ENCODE data around the gene LY86.

LY86 gene

DNA sequence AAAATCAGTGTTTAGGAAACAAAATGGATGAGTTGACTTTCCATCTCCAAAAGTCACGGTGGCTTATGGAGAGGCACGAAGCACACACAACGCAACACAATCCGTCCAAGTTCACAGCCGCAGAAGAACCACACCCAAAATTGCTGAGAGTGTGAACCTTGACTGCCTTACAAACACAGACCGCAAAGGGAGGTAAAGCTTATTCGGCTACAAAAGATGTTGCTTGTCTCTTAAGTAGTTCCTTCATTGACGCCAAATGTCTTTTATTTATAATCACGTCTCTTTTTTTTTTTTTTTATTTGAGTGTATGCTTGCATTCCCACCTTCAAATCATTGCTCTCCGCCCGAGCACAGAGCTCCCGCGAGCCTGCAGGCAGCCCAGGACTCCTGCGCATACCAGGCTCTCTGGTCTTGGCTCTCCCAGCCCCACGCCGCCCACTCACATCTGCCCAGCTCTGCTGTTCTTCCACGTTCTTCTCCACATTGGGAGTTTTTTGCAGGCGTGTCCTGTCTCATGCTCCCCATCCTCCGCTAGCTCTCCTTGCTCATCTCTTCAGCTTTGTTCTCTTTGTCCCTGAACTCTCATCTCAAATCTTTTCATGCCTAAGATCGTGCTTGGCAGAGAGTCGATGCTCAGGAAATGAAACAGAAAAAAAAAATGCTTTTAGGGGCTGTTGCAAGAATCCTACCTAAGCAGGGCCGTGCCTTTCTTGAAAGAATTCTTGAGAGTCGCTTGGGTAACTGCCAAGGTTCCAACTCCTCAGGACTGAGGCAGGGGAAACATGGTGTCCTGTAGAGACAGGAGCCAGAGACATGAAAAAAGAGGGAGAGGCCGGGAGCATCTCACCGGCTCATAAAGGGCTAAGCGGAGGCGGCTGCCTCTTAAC is 25.8 kb downstream of the LY86 start:
- no peak overlapping the region for H3K4me3 ChIP-seq (ENCODE audit: low read length)
- no peak for TF ChIP-seq ZNF274 (IDR thresholded peaks at IDR 0.05; ENCODE audit: low read depth, low read length)

DNA sequence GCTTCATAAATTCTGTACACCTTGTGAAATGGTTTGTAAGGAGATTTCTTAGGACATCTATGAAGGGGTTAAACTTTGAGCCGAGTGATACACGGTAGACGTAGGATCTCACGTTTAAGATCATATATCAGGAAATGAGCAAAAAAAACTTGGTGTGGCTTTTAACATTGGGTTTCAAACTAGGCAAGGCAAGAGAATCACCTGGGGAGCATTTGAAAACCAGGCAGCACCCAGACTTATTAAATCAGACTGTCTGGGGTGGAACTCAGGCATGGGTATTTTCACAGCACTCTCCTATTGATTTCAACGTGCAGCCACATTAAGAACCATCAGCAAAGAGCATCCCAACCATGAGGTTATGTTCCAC is 26.4 kb downstream of the LY86 start:
- no peak for TF ChIP-seq ZNF274 (IDR thresholded peaks at IDR 0.05; ENCODE audit: low read depth, low read length)

DNA sequence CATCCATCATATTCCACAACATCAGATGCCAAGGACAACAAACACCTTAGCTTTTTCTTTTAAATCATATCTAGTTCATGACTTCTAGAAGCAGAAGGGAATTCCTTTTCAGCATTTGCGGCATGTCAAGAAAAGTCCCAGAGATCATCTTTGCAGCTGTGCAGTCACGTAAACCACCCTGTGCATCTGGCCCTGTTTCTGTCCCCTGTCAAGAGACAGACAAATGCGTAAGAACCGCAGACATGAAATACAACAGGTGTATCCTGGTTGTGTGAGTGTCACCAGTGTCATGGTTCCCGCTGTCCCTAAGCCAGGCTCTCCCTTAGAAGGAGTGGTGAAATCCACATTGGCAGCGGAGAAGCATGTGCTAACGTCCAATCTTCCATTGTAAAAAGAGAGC is 28.1 kb downstream of the LY86 start:
- no peak overlapping the region for H3K4me3 ChIP-seq (ENCODE audit: low read length)
- TF ChIP-seq ZNF274 (IDR thresholded peaks at IDR 0.05; ENCODE audit: low read depth, low read length) = no peak

More for the DNA sequence above, 26.4 kb downstream of the LY86 start:
- no peak overlapping the region for H3K4me3 ChIP-seq (ENCODE audit: low read length)

DNA sequence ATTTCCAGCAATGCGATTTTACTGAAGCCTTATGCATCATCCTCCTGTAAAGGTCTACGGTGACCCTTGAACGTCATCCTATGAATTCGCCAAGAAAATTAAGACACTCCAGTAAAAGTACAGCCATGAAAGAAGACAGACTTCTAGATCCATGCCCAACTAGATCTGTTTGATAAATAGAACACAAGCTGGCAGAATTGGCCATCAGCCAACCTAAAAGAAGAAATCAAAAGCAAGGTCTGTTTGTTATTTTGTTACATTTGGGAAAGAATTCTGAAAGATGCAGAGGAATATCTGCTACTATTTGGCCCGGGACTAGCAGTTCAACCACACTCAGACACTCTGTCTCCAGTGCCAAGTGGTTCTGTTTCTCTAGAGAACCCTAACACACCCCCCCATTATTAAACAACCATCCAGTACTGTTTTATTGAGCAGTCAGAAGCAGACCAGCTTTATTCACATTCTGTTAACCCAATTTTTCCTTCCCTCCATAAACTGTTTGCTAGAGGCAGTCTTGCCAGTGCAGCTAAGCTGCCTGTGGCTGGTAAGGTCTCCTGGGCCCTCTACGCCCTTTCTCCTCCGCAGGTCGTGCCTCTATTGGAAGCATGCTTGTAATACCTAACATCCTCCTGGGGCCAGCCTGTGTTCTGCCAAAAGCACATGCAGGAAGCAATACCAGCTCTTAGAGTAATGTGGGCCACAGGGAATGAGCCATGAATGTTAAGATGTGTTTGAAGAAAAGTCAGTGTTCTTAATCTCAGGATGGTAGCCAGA is 30.7 kb downstream of the LY86 start:
- TF ChIP-seq ZNF274 (IDR thresholded peaks at IDR 0.05; ENCODE audit: low read depth, low read length) = no peak
- no peak overlapping the region for H3K4me3 ChIP-seq (ENCODE audit: low read length)

DNA sequence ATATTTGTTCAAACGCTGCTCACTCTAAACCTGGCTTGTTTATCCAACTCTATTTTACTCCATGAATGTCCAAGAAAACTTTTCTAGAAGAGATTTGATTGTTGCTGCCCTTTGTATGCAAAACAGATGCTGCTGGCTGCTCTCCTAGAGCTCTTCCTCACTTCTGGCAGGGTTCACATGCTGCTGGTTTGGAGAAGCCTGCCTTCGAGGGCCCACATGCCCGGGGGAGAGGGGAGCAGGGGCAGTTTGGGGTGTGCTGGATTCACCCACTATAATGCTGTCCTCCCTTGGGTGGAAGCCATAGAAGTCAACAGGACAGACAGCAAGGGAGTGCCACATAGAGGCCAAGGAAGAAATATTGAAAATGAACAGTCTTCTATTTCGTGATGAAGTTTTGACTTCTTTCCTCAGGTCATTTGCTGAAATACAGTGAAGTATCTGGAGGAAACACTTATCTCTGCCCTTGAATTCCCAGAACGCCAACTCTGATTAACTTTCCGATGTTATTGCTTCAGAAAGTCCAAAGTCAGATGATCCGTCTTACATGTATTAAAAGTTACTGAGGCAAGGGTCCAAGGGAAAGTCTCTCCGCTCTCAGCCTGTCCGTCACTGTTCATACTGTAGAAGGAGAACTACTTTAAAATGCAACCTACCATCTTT is 32.4 kb downstream of the LY86 start:
- no peak overlapping the region for H3K4me3 ChIP-seq (ENCODE audit: low read length)
- TF ChIP-seq ZNF274 (IDR thresholded peaks at IDR 0.05; ENCODE audit: low read depth, low read length) = no peak

DNA sequence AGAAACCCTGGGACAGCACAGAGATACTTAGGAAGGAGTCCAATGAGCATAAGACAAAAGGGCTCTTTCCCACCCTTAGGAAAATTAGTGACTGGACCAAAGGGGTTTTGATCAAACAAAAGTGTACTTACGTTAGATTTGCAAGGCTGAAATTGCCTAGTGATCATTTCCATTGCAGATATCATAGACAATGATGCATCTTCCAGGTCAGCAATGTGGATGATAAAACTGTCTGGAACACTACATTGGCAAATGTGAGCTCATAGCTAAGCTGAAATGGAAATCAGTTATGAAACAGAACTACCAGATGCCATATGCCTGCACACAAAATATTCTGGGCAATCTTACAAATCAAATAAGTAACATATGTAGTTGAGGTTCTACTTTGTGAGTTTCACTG is 34.0 kb downstream of the LY86 start:
- no peak for TF ChIP-seq ZNF274 (IDR thresholded peaks at IDR 0.05; ENCODE audit: low read depth, low read length)
- H3K4me3 ChIP-seq (ENCODE audit: low read length) = no peak overlapping the region

DNA sequence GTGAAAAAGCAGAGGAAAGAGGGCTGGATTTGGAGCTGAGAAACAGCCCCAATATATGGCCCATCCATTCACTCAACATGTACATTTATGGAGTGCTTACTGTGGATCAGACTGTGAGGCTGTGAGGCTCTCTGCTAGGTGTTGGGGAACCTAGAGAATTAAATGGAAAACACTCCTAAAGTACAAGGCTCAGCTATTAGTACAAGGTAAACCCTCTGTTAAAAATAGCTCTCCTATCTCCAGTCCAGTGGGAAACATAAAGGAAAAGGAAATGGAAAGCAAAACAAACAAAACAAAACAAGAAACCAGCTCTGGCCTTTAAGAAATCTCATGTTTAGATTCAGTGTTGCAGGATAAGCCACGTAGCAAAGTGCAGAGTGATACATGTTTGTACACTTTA is 35.0 kb downstream of the LY86 start:
- TF ChIP-seq ZNF274 (IDR thresholded peaks at IDR 0.05; ENCODE audit: low read depth, low read length) = no peak
- no peak overlapping the region for H3K4me3 ChIP-seq (ENCODE audit: low read length)

DNA sequence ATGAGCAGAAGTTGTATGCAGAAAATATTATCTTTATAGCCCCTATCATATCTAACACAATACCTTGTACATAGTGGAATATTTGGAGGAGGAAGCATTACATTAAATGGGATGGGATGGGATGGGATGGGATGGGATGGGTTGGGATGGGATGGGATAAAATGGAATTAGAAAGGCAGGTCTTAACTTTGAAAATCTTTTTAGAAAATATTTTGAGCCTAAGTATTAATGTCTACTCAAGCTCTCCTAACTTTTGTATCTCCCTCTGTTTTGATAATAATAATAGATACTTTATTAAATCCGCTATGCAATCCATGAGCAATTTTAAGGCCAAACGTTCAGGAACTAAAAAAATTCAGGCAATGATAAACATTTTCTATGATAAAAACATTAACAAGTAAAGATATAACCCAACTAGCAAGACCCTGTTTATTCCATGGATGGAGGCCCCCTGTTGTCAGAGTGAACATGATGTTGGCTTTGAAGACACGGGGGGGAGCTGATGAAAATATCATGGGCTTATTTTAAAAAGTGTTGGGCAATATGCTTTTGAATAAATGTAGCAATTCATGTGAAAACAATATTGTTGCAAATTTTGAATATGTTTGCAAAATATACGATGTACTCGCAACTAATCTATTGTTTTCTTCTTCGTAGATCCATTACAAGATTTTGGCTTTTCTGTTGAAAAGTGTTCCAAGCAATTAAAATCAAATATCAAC is 35.9 kb downstream of the LY86 start:
- no peak for TF ChIP-seq ZNF274 (IDR thresholded peaks at IDR 0.05; ENCODE audit: low read depth, low read length)
- H3K4me3 ChIP-seq (ENCODE audit: low read length) = no peak overlapping the region

DNA sequence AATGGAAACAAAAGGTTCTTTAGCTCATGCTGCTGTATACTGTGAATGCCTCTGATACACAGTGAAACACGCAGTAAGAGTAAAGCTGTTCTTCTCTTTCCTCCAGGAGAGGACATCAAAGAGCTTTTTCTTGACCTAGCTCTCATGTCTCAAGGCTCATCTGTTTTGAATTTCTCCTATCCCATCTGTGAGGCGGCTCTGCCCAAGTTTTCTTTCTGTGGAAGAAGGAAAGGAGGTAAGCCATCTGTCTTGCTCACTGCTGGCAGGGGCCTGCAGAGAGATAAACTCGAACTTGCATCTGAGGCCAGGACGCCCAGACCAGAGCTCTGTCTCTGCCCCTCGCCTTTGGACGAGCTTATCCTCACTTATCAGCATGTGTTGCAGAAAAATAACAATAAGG is 37.7 kb downstream of the LY86 start:
- H3K4me3 ChIP-seq (ENCODE audit: low read length) = no peak overlapping the region
- TF ChIP-seq ZNF274 (IDR thresholded peaks at IDR 0.05; ENCODE audit: low read depth, low read length) = no peak

DNA sequence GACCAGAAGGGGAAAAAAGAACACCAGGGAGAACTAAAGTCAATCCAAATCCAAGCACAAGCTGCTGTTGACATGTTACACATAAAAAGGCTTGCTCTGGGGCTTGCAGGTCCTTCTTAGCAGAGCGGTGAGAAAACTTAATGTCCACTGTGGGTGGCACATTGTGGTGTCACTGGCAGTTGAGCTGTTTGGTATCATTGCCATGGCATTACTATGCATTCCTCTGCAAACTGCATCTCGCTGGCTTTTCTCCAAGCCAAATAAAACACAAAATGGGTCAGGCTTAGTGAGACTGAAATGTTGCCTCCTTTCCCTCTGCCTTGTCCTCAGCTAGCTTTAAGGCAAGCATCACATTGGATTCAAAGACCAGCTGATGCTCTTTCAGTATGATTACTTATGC is 40.9 kb downstream of the LY86 start:
- TF ChIP-seq ZNF274 (IDR thresholded peaks at IDR 0.05; ENCODE audit: low read depth, low read length) = no peak

DNA sequence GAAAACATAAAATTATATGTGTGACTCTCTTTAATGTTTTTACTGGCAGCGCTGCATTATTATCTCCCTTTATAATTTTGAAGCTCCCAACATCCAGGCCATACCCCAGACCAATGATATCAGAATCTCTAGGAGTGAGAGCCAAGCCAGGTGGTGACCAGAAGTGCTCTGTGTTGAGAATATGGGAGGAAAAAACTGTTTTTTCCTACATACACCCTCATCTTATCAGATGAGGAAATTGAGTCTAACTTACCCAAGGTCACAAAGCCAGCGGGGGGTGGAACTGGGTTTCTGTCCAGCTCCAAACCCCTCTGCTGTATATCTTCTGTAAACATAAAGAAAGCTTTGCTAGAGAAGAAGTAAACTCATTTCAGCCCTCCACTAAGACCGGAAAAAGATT is 42.5 kb downstream of the LY86 start:
- no peak for TF ChIP-seq ZNF274 (IDR thresholded peaks at IDR 0.05; ENCODE audit: low read depth, low read length)
- no peak overlapping the region for H3K4me3 ChIP-seq (ENCODE audit: low read length)

More for the DNA sequence above, 40.9 kb downstream of the LY86 start:
- no peak overlapping the region for H3K4me3 ChIP-seq (ENCODE audit: low read length)

DNA sequence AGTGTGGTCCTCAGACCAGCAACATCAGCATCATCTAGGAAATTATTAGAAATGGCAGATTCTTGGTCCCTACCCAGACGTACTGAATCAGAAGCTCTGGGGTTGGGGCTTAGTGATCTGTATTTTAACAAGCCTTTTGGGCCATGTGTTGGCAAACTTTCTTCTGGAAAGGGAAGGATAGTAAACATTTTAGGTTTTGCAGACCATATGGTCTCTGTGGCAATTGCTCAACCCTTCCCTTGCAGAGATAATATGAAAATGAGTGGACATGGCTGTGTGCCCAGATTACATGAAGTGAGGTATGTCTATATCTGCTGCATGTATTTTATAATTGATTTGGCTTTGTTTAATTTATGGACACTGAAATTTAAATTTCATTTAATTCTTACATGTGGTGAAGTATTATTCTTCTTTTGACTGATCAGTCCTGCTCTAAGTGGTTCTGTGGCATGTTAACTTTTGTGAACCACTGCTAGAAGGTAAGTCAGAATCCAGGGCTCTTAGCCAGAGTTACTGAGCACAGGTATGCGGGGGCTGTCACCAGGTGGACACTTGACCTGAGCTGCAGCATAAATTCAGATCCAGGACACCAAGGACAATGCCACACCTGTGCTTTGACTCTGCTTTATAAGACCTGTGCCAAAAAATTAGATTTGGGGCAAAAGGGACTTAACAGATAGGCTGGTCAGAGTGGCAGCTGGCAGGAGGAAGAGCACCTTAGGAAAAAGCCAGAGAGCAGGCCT is 43.2 kb downstream of the LY86 start:
- no peak for TF ChIP-seq ZNF274 (IDR thresholded peaks at IDR 0.05; ENCODE audit: low read depth, low read length)
- no peak overlapping the region for H3K4me3 ChIP-seq (ENCODE audit: low read length)
